Ectodermal cell (in vitro differentiated cells): ENCODE measurements around the gene STX7.
A peak's percentile ranks its signal among the peaks of the same experiment; 100 is the strongest.

Experiments
- H3K27ac ChIP-seq: 2 replicates; pipeline ENCODE4 v1.7.0; 2013; ENCODE audit warnings: mild to moderate bottlenecking, low read depth, low read length; ENCODE audit not compliant: insufficient read depth, poor library complexity, severe bottlenecking
- H3K27me3 ChIP-seq: 2 replicates; pipeline ENCODE4 v1.7.0; 2013; ENCODE audit warnings: mild to moderate bottlenecking, low read length; ENCODE audit not compliant: insufficient read depth, control insufficient read depth, poor library complexity, severe bottlenecking
- H3K36me3 ChIP-seq: one replicate; pipeline ENCODE4 v1.7.0; 2013; ENCODE audit warnings: low read length; ENCODE audit not compliant: control insufficient read depth, insufficient read depth
- H3K4me1 ChIP-seq: one replicate; pipeline ENCODE4 v1.7.0; 2013; ENCODE audit warnings: low read length; ENCODE audit not compliant: control insufficient read depth, insufficient read depth
- H3K4me3 ChIP-seq: 2 replicates; pipeline ENCODE4 v1.7.0; 2013; ENCODE audit warnings: low read depth, low read length, control low read depth; ENCODE audit not compliant: insufficient read depth
- H3K9me3 ChIP-seq: 2 replicates; pipeline ENCODE4 v1.7.0; 2013; ENCODE audit warnings: mild to moderate bottlenecking, low read length, moderate library complexity; ENCODE audit not compliant: control insufficient read depth
- WGBS, 2 experiments: methylation state at CpG; one replicate each; pipeline ENCODE4 v1.1.7; 2013; ENCODE audit warnings: missing lambda C conversion rate in 2 of 2; 5-methylcytosine and 5-hydroxymethylcytosine counted together

STX7 gene

DNA sequence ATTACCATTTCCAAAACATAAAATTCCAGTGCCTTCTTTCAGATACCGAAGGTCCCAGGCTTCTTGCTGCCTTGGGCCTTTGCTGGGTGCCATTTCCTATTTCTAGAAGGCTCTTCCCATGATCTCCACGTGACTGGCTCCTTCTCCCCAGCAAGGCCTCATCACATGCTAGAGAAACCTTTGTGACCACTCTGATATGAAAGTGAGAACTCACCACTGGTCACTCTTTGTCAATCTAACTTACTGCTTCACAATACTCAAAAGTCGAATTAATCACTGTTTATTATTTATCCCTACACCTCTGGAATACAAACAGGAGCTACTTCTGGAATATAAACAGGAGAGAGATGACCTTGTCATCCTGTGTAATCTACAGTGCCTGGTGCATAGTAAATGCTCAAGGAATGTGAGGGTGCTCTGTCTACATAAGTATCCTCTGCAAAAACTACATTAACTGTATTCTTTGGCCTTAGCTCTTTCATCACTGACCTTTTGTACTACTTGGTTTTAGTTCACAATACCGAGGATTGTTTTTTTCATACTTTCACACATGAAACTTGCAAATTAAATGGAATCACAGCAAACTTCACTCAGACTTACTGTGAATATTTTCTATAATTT, 1.6 kb downstream of the STX7 start:
- H3K4me1 ChIP-seq, result no peaks in the 10 kb centered on the region
- 82 to 88% methylated on average over 4 of the region's 4 CpGs for WGBS, 2 experiments
- H3K27ac ChIP-seq, result no peak overlapping the region
- no peaks in the 10 kb centered on the region for H3K27me3 ChIP-seq
- H3K36me3 ChIP-seq, result no peaks in the 10 kb centered on the region
- peak overlapping the region; percentile 51 for H3K4me3 ChIP-seq
- H3K9me3 ChIP-seq, result no peaks in the 10 kb centered on the region

DNA sequence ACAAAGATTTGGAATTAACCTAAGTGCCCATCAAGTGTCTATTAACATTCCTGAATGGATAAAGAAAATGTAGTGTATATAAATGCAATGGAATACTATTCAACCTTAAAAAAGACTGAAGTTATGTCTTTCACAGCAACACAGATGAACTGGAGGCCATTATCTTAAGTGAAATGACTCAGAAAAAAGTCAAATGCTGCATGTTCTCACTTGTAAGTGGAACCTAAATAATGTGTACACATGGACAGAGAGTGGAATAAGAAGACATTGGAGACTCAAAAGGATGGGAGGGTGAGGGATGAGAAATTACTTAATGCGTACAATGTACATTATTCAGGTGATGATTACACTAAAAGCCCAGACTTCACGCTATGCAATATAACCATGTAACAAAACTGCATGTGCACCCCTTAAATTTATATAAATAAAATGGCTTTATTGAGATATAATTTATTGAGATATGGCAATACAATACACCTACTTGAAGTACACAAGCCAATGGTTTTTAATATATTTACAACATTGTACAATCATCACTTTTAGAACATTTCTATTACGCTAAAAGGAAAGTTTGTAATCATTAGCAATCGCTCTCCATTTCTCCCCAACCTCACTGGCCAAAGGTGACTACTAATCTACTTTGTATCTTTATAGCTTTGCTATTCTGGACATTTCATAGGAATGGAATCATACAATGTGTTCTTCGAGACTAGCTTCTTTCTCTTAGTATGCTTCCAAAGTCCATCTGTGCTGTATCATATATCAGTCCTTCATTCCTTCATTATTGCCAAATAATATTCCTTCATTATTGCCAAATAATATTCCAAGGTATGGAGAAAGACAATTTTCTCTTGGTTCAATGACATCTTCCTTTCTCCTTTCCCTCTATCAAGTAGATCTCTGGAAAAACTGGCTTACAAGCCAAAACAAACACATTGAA, 5.8 kb downstream of the STX7 start:
- Histone ChIP-seq H3K4me1 (no peaks in the 10 kb centered on the region), H3K9me3 (no peaks in the 10 kb centered on the region), H3K27me3 (no peaks in the 10 kb centered on the region), H3K4me3 (no peak overlapping the region), H3K36me3 (no peaks in the 10 kb centered on the region), H3K27ac (no peak overlapping the region)
- WGBS, 2 experiments, result 93 to 95% methylated on average over 4 of the region's 5 CpGs

DNA sequence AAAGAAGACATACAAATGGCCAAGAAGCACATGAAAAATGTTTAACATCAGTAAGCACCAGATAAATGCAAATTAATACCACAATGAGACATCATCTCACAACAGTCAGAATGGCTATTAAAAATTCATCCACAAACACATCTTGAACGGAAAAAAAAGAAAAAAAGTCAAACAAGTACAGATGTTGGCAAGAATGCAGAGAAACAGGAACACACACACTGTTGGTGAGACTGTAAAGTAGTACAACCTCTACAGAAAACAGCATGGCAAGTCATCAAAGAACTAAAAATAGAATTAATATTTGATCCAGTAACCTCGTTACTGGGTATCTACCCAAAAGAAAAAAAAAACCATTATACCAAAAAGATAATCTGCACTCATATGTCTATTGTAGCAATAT, 6.5 kb downstream of the STX7 start:
- WGBS, 2 experiments, result 86 to 87% methylated on average over 2 of the region's 2 CpGs
- Histone ChIP-seq H3K36me3 (peaks cover 4% of the 10 kb centered on the region), H3K4me3 (no peak overlapping the region), H3K27ac (no peak overlapping the region), H3K27me3 (no peaks in the 10 kb centered on the region), H3K4me1 (no peaks in the 10 kb centered on the region), H3K9me3 (no peaks in the 10 kb centered on the region)

DNA sequence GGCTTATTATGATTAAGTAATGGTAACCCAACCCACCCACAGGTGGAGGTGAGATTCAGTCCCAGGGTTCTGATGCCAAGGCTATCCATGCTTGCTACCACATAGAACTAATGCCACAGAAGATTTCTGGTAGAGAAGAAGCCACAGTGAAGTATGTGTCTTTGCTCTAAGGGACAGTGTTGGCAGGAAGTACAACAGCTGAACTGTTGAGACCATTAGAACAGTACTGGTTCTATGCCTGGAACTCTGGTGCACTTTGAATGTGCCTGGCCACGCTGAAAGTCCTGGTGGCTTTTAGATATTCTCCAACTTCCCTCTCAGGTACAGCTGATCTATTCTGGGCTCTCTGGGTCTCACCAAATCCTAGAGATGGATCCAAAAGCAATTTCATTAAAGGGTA, 7.8 kb downstream of the STX7 start:
- H3K9me3 ChIP-seq, result no peaks in the 10 kb centered on the region
- H3K36me3 ChIP-seq, result peaks cover 4% of the 10 kb centered on the region
- H3K27ac ChIP-seq, result no peak overlapping the region
- no peaks in the 10 kb centered on the region for H3K27me3 ChIP-seq
- WGBS, 2 experiments, result 88 to 93% methylated on average over 1 of the region's 1 CpG
- H3K4me3 ChIP-seq, result no peak overlapping the region
- H3K4me1 ChIP-seq, result no peaks in the 10 kb centered on the region

DNA sequence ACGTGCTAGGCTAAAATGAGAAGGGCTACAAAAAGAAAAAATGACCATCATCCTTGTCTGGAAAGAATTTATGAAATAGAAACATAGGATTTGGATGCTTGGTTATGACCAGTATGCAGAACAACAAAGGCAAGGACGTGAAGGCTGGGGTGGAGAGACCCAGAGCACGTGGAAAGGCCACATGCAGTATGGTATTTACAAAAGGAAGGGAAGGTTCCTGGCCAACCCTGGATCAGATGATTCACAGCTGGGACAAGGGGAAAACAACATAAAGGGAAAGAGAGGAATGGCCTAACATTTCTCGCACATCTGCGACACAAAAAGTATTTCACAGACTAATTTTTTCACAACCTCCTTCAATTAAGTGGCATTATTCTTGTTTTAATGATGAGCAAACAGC, 8.2 kb downstream of the STX7 start:
- Histone ChIP-seq H3K9me3 (no peaks in the 10 kb centered on the region), H3K27me3 (no peaks in the 10 kb centered on the region), H3K4me3 (no peak overlapping the region), H3K36me3 (peaks cover 4% of the 10 kb centered on the region), H3K4me1 (no peaks in the 10 kb centered on the region), H3K27ac (no peak overlapping the region)
- WGBS, 2 experiments, result 79 to 89% methylated on average over 3 to 4 of the region's 5 CpGs

DNA sequence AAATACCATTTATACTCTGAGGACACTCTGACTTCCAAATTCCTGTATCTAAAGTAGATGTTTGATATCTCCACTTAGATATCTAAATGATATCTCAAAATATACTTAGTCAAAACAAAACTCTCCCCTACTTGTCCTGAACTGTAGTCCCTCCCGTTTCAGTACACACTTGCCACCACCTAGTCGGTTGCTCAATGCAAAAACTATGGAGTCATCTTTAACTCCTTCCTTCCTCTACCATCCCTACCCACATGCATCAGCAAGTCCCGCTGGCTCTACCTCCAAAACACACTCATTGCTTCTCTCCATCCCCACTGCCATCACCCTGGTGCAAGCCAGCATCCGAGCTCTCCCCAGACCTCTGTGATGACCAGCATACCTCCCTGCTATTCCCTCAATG, 13.2 kb downstream of the STX7 start:
- Histone ChIP-seq H3K27ac (no peak overlapping the region), H3K27me3 (no peaks in the 10 kb centered on the region), H3K4me3 (no peak overlapping the region), H3K9me3 (no peaks in the 10 kb centered on the region), H3K36me3 (peaks cover 4% of the 10 kb centered on the region), H3K4me1 (no peaks in the 10 kb centered on the region)
- 91 to 95% methylated on average over 4 of the region's 4 CpGs for WGBS, 2 experiments

DNA sequence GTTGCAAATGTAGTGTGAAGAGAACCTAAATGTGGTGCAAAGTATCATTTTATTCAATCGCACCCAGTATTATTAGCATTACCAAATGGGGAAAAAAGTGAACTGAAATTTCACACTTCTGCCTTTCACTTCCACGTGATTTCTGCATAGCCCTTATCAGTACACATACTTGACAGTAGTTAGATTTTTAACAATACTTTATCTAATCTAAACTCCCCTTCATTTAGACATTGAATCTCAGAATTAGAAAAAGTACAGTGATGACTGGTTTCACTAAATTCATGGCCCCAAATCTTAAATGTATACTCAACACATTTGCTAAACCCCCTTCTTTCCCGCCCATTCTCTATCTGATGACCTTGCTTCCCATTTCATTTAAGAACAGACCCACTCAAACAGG, 14.3 kb downstream of the STX7 start:
- Histone ChIP-seq H3K4me3 (no peak overlapping the region), H3K9me3 (no peaks in the 10 kb centered on the region), H3K27me3 (no peaks in the 10 kb centered on the region), H3K4me1 (no peaks in the 10 kb centered on the region), H3K27ac (no peak overlapping the region), H3K36me3 (peaks cover 4% of the 10 kb centered on the region)
- WGBS, 2 experiments, result 90 to 97% methylated on average over 3 of the region's 3 CpGs

DNA sequence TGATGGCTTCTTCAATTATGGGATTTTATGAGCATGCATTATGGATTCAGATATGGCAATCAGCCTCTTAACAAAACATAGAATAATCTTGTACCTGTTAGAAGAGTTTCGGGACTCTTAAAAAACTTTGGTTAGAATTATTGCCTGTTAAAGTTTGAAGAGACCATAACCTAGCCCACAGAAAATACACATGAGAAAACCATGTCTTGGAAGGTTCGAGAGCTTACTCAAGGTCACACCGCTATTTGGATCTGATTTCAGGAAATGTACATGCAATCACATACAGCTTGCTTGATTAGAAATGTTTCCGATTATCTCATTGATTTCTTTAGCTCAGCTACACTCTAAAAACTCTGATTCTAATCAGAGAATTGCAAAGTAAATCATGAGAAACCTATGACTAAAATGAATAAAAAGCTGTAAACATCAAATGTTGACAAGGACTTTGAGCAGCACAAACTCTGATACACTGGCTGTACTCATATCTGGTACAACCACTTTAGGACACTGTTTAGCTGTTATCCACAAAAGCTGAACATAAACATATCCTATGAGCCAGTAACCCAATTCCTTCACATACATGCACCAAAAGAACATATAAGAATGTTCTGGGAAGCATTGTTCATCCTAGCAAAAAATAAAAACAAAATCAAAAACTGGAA, 16.3 kb downstream of the STX7 start:
- Histone ChIP-seq H3K4me3 (no peak overlapping the region), H3K9me3 (no peaks in the 10 kb centered on the region), H3K36me3 (peaks cover 1% of the 10 kb centered on the region), H3K27ac (no peak overlapping the region), H3K4me1 (no peaks in the 10 kb centered on the region), H3K27me3 (no peaks in the 10 kb centered on the region)
- 50 to 63% methylated on average over 2 to 3 of the region's 4 CpGs for WGBS, 2 experiments

DNA sequence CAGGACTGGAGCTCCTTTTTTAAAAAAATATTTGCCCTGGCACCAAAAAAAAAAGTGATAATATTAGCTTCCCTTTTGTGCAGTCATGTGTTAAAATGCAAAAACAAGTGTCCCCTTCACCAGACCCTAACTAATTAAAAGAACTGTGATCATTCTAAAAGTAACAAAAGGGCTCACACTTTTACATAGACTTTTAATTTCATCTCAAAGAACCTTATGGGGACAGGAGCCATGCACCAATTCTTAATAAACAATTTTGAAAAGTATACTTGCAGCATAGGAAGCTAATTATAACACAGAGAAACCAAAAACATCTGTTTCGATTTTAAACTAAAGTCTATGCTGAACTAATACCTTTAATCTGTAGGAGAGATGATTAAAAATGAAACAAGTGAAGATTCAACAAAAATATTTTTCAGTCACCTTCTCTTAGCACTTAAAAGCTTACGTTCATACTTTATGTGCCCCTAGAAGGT, 17.3 kb downstream of the STX7 start:
- Histone ChIP-seq H3K9me3 (no peaks in the 10 kb centered on the region), H3K4me1 (no peaks in the 10 kb centered on the region), H3K36me3 (no peaks in the 10 kb centered on the region), H3K27me3 (no peaks in the 10 kb centered on the region), H3K4me3 (no peak overlapping the region), H3K27ac (no peak overlapping the region)
- 97 to 100% methylated on average over 1 to 2 of the region's 2 CpGs for WGBS, 2 experiments

DNA sequence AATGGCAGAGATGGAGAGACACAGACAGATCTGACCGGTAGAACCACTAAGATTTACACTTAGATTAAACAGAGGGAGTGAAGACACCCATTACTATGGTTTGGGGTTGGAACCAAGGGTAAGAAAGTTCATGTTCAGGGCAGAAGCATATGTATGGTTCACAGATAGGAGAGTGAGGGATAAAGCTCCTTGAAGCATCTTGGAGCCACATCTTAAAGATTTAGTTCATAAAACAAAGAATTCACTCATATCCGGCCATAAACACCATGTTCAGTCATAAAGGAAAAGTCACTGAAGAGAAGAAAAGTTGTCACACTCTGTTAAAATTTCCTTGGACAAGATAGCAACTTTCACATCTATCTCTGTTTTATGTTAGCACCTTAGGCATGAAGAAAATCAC, 18.0 kb downstream of the STX7 start:
- Histone ChIP-seq H3K27ac (no peak overlapping the region), H3K27me3 (no peaks in the 10 kb centered on the region), H3K9me3 (no peaks in the 10 kb centered on the region), H3K4me3 (no peak overlapping the region), H3K36me3 (no peaks in the 10 kb centered on the region), H3K4me1 (no peaks in the 10 kb centered on the region)
- WGBS, 2 experiments, result 88 to 96% methylated on average over 2 of the region's 2 CpGs
